NB4 (cell line): ENCODE measurements around the gene MORN1.
A peak's percentile ranks its signal among the peaks of the same experiment; 100 is the strongest.

Source experiments
- DNase-seq: peaks from one replicate; pipeline ENCODE4 v3.0.0; 2010; ENCODE audit warnings: low read depth
- H3K4me3 ChIP-seq: one replicate; pipeline ENCODE4 v1.5.1; 2011; ENCODE audit warnings: mild to moderate bottlenecking, low read depth, low read length, moderate library complexity
- CTCF ChIP-seq: IDR thresholded peaks from one replicate; pipeline ENCODE4 v1.5.1; 2012; ENCODE audit warnings: low read depth, low read length
- MAX ChIP-seq: IDR thresholded peaks from 2 replicates; pipeline ENCODE4 v1.6.1; 2011; ENCODE audit warnings: low read depth, low read length
- MYC ChIP-seq: IDR thresholded peaks from 2 replicates; pipeline ENCODE4 v1.6.1; 2011; ENCODE audit warnings: low read depth, low read length
- POLR2A ChIP-seq: IDR thresholded peaks from 2 replicates; pipeline ENCODE4 v1.6.1; 2011; ENCODE audit warnings: mild to moderate bottlenecking; ENCODE audit not compliant: insufficient read length; ENCODE audit errors: extremely low read depth

Gene MORN1

GRCh38 chr1:2411801-2412394 is 20.5 kb upstream of the MORN1 start:
- no peak for DNase-seq
- TF ChIP-seq POLR2A (no peak), MYC (no peak), CTCF (no peak), MAX (no peak)

GRCh38 chr1:2409745-2410144 is 18.4 kb upstream of the MORN1 start:
- TF ChIP-seq MYC (no peak), CTCF (no peak), POLR2A (no peak), MAX (no peak)
- H3K4me3 ChIP-seq: no peak overlapping the region
- no peak for DNase-seq

More at GRCh38 chr1:2411801-2412394, 20.5 kb upstream of the MORN1 start:
- peak overlapping the region; percentile 78 for H3K4me3 ChIP-seq

GRCh38 chr1:2408859-2409276 is 17.5 kb upstream of the MORN1 start:
- no peak overlapping the region for H3K4me3 ChIP-seq
- TF ChIP-seq CTCF (no peak), MYC (no peak), POLR2A (no peak), MAX (no peak)
- DNase-seq: no peak

GRCh38 chr1:2408456-2408855 is 17.1 kb upstream of the MORN1 start:
- DNase-seq: no peak
- TF ChIP-seq MAX (no peak), CTCF (no peak), POLR2A (no peak), MYC (no peak)
- H3K4me3 ChIP-seq: no peak overlapping the region

GRCh38 chr1:2407991-2408275 is 16.6 kb upstream of the MORN1 start:
- no peak overlapping the region for H3K4me3 ChIP-seq
- TF ChIP-seq CTCF (no peak), MAX (no peak), MYC (no peak), POLR2A (no peak)
- no peak for DNase-seq
